Measurements from ENCODE around the gene SUN1. TPM values are rescaled to one million over a fixed set of nuclear protein-coding genes. Genes with fewer than 3 reads are reported as not detected.

The SUN1 gene
- total and polyA plus RNA-seq, 9 of the 15 experiments (the other 6 are each of a cell fraction or from before 2014, with no cell fraction given): 36.8 to 132 (median 62.3) TPM

DNA sequence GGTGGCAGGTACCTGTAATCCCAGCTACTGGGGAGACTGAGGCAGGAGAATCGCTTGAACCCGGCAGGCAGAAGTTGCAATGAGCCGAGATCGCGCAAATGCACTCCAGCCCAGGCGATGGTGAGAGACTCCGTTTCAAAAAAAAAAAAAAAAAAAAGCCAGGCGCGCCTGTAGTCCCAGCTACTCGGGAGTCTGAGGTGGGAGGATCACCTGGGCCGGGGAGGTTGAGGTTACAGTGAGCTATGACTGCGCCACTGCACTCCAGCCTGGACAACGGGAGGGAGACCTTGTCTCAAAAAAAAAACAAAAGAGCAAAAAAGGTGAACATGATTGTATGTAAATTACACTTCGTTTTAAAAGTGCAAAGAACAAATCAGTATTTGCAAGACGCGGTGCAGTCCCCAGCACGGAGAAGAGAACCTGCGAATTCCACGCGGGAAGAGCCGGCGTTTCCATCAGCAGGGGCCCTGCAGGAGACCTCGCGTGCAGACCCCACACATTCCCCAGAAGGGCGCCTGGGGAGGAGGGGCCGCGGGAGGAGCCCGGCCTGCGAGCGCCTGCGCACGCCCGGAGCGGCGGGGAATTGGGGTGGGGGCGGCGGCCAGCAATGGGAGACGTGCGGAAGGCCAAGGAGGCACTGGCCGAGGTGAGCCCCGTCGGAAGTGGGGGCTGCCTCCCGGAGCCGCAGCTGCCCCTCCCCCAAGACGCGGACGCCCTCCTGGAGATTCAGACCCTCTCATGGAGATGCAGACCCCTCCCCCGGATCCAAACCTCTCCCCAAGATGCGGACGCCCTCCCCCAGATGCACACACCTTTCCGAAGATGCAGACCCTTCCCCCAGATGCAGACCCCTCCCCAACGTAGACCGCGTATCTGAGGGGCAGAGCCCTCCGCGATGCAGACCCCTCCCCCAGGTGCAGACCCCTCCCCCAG, 16.7 kb upstream of the SUN1 start (continued):
- TF ChIP-seq CREB1 (IDR thresholded peaks at IDR 0.05) (no peak), CREB1 (CRISPR knock-in tag; IDR thresholded peaks at IDR 0.05) (0 out of 2 replicates have a peak, but pooled peaks have one; percentile 20), ZBTB7A (IDR thresholded peaks at IDR 0.05; ENCODE audit: borderline replicate concordance, control insufficient read depth, low read depth, low read length) (peak; percentile 84), KLF13 (tag; IDR thresholded peaks at IDR 0.05; ENCODE audit: borderline replicate concordance, low read depth) (no peak), SP1 (CRISPR knock-in tag; IDR thresholded peaks at IDR 0.05) (0 out of 2 replicates have a peak, but pooled peaks have one; percentile 50), BDP1 (IDR thresholded peaks at IDR 0.05; ENCODE audit: insufficient read depth, insufficient read length) (no peak), SMAD2 (IDR thresholded peaks at IDR 0.05; ENCODE audit: low read depth, low read length) (no peak), GABPB1 (CRISPR knock-in tag; IDR thresholded peaks at IDR 0.05) (0 out of 2 replicates have a peak, but pooled peaks have one; percentile 8), HMG20A (CRISPR knock-in tag; conservative IDR thresholded peaks at IDR 0.05) (no peak), ZNF778 (CRISPR knock-in tag; IDR thresholded peaks at IDR 0.05) (no peak), SIRT6 (IDR thresholded peaks at IDR 0.05; ENCODE audit: low read depth, low read length) (no peak), CXXC5 (CRISPR knock-in tag; IDR thresholded peaks at IDR 0.05) (peak; percentile 25; the same call in 1 of the 2 replicates), NRF1 (conservative IDR thresholded peaks at IDR 0.05 in 1 of 2, IDR thresholded peaks at IDR 0.05 in 1 of 2) (peak; percentile 91 to 92), L3MBTL2 (IDR thresholded peaks at IDR 0.05) (0 out of 2 replicates have a peak, but pooled peaks have one; percentile 16), HMGN3 (IDR thresholded peaks at IDR 0.05; ENCODE audit: borderline replicate concordance, extremely low read depth, insufficient read length, low read depth, low read length) (peak; percentile 36), CEBPG (CRISPR knock-in tag; IDR thresholded peaks at IDR 0.05) (no peak), CEBPG (tag; conservative IDR thresholded peaks at IDR 0.05 in 1 of 2, IDR thresholded peaks at IDR 0.05 in 1 of 2) (no peak), NFIC (IDR thresholded peaks at IDR 0.05) (0 out of 2 replicates have a peak, but pooled peaks have one; percentile 6)
- TF ChIP-seq, protein P1, sequence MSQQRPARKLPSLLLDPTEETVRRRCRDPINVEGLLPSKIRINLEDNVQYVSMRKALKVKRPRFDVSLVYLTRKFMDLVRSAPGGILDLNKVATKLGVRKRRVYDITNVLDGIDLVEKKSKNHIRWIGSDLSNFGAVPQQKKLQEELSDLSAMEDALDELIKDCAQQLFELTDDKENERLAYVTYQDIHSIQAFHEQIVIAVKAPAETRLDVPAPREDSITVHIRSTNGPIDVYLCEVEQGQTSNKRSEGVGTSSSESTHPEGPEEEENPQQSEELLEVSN (IDR thresholded peaks at IDR 0.05; ENCODE audit: borderline replicate concordance in 1 of 2, extremely low read depth in 1 of 2, insufficient read depth in 1 of 2, insufficient read length in 1 of 2, low read depth in 1 of 2, low read length in 1 of 2, poor library complexity in 1 of 2, severe bottlenecking in 1 of 2): peak in 1 of 2 experiments; percentile 5
